Measurements from ENCODE around the gene BNIPL. TPM values are rescaled to one million over a fixed set of nuclear protein-coding genes. Genes with fewer than 3 reads are reported as not detected.

BNIPL gene
- total RNA-seq, 2 experiments from 2014 or later: 0.54 to 1.4 TPM

DNA sequence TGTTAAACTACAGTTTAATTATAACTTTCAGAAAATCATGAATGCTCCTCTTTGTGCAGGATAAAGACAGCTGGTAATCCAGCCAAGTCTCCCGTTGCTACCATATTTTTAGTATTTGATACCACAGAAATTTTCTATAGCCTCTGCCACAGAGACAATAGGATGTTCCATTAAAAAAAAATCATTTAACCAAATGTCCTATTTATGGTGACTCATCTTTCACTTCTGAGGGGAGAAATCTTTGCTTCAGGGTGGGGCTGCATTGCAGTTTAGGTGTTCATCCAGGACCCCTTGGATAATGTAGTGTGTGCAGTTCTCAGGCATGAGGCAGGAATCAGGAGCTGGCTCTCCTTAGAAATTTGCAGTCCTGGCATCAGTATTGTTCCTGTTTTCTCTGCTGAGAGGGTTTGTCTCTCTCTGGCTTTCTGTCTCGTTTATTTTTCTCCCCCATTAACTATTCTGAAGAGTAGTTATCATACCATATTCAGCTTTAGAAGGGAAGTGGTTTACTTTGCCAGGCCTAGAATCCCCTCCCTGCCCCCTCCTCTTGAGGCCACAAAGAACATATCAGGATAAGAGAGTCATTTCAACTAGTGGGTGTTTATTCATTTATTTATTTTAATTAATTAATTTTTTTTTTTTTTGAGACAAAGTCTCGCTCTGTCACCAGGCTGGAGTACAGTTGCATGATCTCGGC is 25.1 kb upstream of the BNIPL start:
- H3K4me1 Mint-ChIP-seq (ENCODE audit: low read depth): peaks cover 54% of the 10 kb centered on the region
- CTCF ChIA-PET: interaction anchor here (0.6 to 3.9 kb wide), 8 partner anchors 9 to 270 kb away, joined by 3 to 18 read pairs (median 4); partner anchors contain the start of genes C1orf56 and TNFAIP8L2
- H3K36me3 Mint-ChIP-seq (ENCODE audit: low read depth): peaks cover 3% of the 10 kb centered on the region
- no peak for ATAC-seq
- no peak for TF ChIP-seq CTCF (IDR thresholded peaks at IDR 0.05)
- no peak for DNase-seq
- no peaks in the 10 kb centered on the region for H3K9me3 Mint-ChIP-seq
- no peaks in the 10 kb centered on the region for H3K27me3 Mint-ChIP-seq
- no peak overlapping the region for H3K4me3 Mint-ChIP-seq
- intact Hi-C loops (cut with micrococcal nuclease): no loop called here
- peak overlapping the region; percentile 59 for H3K27ac Mint-ChIP-seq
- POLR2A ChIA-PET: interaction anchor here (0.6 to 1.6 kb wide), 5 partner anchors 9 to 238 kb away, joined by 3 to 5 read pairs (median 3); no protein-coding TSS in a partner anchor

DNA sequence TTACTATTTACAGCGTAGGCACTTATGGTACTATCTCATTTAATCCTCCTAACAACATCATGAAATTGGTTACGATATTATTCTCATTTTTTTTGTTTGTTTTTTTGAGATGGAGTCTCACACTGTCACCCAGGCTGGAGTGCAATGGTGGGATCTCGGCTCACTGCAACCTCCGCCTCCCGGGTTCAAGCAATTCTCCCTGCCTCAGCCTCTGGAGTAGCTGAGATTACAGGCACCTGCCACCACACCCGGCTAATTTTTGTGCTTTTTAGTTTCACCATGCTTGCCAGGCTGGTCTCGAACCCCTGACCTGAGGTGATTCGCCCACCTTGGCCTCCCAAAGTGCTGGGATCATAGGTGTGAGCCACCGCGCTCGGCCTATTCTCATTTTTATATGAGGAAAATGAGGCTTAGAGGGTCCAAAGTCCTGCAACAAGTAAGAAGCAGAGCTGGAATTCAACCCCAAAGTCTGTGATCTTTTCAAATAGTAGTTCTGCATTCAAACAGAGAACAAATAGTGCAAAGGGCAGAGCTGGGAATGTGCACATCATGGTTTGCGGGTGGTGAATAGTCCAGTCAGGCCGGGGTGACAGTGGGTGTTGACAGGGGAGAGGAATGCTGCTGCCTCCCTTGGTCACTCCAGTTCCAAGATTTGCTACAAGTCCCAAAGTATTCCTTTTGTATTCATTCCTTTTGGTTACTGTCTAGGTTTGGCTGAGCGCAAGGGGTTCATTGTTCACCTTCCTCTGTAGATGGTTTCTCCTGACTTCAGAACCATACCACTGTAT is 23.5 kb upstream of the BNIPL start:
- H3K27ac Mint-ChIP-seq: no peak overlapping the region
- ATAC-seq (no peak), DNase-seq (no peak)
- H3K4me1 Mint-ChIP-seq (ENCODE audit: low read depth): peaks cover 38% of the 10 kb centered on the region
- CTCF ChIA-PET: interaction anchor here (0.7 to 3.9 kb wide), 7 partner anchors 11 to 628 kb away, joined by 3 to 14 read pairs (median 5); partner anchors contain the start of gene TNFAIP8L2
- intact Hi-C loops (cut with micrococcal nuclease): no loop called here
- POLR2A ChIA-PET: interaction anchor here (0.7 kb wide), 1 partner anchor 18 kb away, joined by 3 read pairs; no protein-coding TSS in a partner anchor
- H3K27me3 Mint-ChIP-seq: no peaks in the 10 kb centered on the region
- no peaks in the 10 kb centered on the region for H3K9me3 Mint-ChIP-seq
- no peak for TF ChIP-seq CTCF (IDR thresholded peaks at IDR 0.05)
- H3K36me3 Mint-ChIP-seq (ENCODE audit: low read depth): peaks cover 3% of the 10 kb centered on the region
- no peak overlapping the region for H3K4me3 Mint-ChIP-seq

DNA sequence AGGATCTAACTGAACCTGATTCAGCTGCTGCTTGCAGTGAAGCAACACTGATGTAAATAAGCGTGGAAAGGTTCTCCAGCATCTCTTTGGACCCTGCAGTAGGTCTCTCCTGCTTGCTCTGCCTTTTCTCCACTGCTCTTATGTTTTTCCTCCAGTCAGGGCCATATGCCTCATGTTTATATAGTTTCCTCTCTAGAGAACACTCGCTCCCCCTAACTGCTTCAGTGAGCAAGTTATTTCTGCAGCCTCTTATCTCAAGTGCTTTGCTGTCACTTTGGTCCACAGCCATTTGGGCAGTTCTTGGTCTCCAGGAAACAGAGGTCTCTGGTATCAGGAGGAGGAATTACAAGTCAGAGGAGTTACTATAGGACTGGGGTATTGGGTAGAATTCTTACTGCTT is 22.9 kb upstream of the BNIPL start:
- TF ChIP-seq CTCF (IDR thresholded peaks at IDR 0.05): no peak
- no peaks in the 10 kb centered on the region for H3K9me3 Mint-ChIP-seq
- no peak overlapping the region for H3K27ac Mint-ChIP-seq
- no peak for DNase-seq
- peaks cover 3% of the 10 kb centered on the region for H3K36me3 Mint-ChIP-seq (ENCODE audit: low read depth)
- no peaks in the 10 kb centered on the region for H3K27me3 Mint-ChIP-seq
- ChIA-PET POLR2A (no interaction called here), CTCF (interaction anchor here (1.6 kb wide), 1 partner anchor 11 kb away, joined by 7 read pairs; no protein-coding TSS in a partner anchor)
- H3K4me3 Mint-ChIP-seq: no peak overlapping the region
- peaks cover 36% of the 10 kb centered on the region for H3K4me1 Mint-ChIP-seq (ENCODE audit: low read depth)
- ATAC-seq: no peak
- intact Hi-C loops (cut with micrococcal nuclease): no loop called here

DNA sequence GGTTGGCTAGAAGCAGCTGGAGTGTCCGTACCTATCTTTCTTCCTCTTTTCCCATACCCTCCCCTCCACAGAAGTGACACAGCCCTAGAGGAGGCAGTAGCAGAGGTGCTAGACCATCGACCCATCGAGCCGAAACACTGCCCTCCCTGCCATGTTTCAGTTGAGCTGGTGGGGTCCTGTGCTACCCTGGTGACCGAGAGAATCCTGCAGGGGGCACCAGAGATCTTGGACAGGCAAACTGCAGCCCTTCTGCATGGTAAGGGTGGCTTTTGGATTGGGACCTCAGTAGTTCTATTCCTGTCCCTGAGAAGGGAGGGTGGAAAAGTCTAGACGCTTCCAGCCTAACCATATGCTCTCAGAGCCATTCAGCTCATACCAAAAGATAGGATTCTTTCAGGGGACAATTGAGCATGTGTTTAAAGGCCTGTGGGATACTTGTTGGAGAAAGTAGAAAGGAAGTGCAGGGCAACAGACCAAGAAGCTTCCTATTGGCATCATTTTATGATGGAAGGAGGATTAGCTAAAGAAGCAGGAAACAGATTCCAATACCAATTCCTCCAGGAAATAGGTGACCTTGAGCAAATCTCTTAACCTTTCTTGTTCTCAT is 11.7 kb upstream of the BNIPL start:
- TF ChIP-seq CTCF (IDR thresholded peaks at IDR 0.05): peak; percentile 82
- Mint-ChIP-seq H3K9me3 (no peaks in the 10 kb centered on the region), H3K4me1 (ENCODE audit: low read depth) (peaks cover 4% of the 10 kb centered on the region), H3K27ac (peak overlapping the region; percentile 3), H3K4me3 (peak overlapping the region; percentile 31), H3K27me3 (no peaks in the 10 kb centered on the region), H3K36me3 (ENCODE audit: low read depth) (peaks cover 11% of the 10 kb centered on the region)
- intact Hi-C loops (cut with micrococcal nuclease): loop anchor here (5.0 kb wide), 1 partner anchor 33 kb away; the partner anchor contains the start of gene CDC42SE1
- ChIA-PET CTCF (interaction anchor here (0.7 to 3.6 kb wide), 39 partner anchors 12 to 361 kb away, joined by 3 to 56 read pairs (median 5); partner anchors contain the start of genes BNIPL, C1orf56, CDC42SE1 and MINDY1), POLR2A (interaction anchor here (0.5 to 1.0 kb wide), 6 partner anchors 34 to 204 kb away, joined by 3 to 5 read pairs (median 3); no protein-coding TSS in a partner anchor)
- DNase-seq (peak; percentile 94), ATAC-seq (peak; percentile 99)

Data from activated CD8-positive, alpha-beta T cell treated with anti-CD3 and anti-CD28 coated beads for 36 hours (primary cell).